NCI-H748 (cell line): Measurements from ENCODE around the gene EFTUD2.
"Not testable (repeated sequence)": the region's sequence is repeated elsewhere in the genome, so short reads cannot be mapped to it uniquely, and the experiment has no call there.

Experiments
- DNase-seq: peaks from one replicate; lab custom pipeline; 2025; ENCODE audit not compliant: unreplicated experiment; lab: John Stamatoyannopoulos, UW

The EFTUD2 gene

DNA sequence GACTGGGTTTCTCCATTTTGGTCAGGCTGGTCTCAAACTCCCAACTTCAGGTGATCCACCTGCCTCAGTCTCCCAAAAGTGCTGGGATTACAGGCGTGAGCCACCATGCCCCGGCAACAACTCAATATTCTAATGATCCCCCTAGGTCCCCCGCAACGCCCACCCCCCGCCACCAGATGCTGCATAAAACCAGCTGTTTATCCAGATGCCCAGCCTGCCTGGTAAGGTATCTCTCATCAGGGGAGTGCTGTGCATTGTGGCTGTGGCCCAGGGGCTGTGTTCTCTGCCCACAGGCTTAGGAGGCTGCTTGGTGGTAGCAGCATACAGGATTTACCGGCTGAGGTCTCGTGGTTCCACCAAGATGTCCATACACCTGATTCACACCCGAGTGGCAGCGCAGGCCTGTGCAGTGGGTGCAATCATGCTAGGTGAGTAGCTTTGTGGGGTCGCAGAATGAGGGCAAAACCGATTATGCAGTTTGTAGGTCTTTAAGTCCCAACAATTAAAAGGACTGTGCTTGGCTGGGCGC lies 50.2 kb downstream of the EFTUD2 start:
- DNase-seq, result no peak

DNA sequence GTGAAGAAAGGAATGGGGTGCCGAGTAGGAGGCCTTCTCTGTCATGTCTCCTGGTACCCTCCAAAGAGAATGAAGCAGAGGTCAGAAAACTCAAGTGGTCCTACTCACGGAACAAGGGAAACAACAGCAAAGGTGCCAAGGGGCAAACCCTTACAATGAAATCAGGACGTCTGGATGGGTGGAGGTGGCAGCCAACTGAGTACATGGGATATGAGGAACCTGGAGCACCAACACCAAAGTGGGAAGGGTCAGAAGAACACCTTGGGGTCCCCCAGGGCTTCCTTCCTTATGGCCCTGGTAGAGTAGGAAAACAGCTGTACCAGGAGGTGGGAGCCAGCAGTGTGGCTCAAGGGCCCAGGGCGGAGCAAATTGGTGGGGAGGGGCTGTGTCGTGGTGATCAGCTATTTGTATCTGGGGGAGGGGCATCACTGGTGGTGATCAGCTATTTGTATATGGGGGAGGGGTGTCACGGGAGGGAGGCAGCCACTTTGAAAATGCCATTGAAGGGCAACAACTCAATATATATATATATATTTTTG lies 50.9 kb downstream of the EFTUD2 start:
- DNase-seq, result no peak

DNA sequence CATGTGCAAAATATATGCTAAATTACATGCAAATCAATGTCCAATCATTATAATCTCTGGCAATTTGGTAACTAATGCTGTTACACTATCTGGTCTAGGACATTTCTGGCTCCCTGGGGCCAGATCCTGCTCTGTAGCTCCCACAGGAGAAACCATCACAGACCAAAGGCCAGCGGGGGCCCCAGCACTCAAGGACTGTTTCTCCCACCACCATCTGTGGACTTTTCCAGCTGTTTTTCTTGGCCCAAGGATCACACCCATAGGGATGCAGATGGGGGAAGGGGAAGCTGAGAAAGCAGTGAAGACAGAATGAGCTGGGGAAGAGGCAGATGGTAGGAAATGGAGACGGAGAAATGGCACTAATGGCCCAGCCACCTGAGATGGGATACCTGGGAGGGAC lies 51.7 kb downstream of the EFTUD2 start, which contains the start of gene HIGD1B:
Gene HIGD1B, plus strand, starts transcription at position 298 of the 400 bp plus-strand sequence. CDS start 270 bp downstream, outside the sequence.
- no peak for DNase-seq

DNA sequence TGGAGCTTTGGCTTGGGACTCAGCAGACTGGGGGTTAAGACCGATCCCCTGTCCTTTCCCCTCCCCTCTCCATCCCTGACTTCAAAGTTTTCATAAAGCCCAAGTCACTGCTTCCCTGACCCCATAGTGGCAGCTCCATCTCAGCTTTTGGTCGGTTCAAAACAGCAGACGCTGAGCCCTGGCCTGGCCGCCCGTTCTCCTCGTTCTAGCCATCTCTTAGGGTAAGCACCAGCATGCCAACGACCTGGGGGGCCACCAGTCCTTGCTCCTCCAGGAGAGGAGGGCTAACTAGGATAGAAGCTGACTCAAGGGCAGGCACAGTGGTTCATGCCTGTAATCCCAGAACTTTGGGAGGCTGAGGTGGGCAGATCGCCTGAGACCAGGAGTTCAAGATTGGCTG lies 53.0 kb downstream of the EFTUD2 start:
- DNase-seq, result no peak

DNA sequence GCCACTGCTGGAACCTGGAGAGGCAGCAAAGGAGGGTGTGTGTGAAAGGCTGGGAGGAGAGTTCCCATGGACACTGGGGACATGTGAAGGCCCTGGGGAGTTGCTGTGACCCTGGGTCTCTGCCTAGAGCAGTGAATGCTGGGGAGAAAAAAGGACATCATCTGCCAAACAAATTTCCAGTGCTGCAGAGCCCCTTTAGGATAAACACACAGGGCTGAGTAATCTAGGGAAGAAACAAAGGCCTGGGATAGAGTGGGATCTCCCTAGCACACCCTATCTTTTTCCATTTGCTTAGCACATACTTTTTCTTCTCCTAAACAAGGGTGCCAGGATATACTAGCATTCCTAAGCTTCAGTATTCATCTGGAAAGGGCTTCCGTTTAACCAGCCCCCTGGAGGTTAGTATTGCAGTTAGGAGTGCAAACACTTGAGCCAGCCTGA lies 54.8 kb downstream of the EFTUD2 start:
- no peak for DNase-seq

GRCh38 chr17:44842748-44843147 lies 56.5 kb downstream of the EFTUD2 start:
- DNase-seq, result no peak

DNA sequence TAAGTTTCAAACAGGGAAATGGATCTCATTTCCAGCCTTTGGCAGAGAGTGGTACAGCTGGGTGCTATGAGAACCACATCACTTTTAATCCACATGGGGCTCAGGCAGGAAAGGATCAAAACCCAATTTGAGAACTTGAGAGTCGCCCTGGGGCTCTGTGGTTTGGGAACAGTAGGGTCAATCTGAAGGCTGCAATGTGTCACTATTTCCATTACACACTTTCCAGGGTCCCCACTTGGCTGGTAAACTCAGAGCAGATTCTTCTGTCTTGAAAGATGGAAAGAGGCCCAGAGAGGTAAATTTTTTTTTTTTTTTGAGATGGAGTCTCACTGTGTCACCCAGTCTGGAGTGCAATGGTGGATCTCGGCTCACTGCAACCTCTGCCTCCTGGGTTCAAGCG lies 58.3 kb downstream of the EFTUD2 start:
- DNase-seq, result no peak

DNA sequence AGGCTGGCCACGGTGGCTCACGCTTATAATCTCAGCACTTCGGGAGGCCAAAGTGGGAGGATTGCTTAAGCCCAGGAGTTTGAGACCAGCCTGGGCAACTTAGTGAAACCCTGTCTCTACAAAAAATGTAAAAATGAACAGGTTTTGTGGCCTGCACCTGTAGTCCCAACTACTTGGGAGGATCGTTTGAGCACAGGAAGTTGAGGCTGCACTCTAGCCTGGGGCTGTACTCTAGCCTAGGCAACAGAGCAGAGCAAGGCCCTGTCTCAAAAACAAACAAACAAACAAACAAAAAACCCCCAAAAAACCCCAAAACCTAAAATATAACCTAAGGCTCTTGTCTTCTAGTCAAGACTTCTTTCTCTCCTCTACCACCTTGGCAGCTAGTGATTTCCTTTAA lies 59.0 kb downstream of the EFTUD2 start:
- DNase-seq, result no peak

- DNase-seq, result no peak
These were observed 62.0 kb downstream of the EFTUD2 start for GRCh38 chr17:44837196-44837595.

- DNase-seq, result no peak
These were observed 66.4 kb downstream of the EFTUD2 start for GRCh38 chr17:44832805-44833204.

- DNase-seq, result no peak
These were observed 67.9 kb downstream of the EFTUD2 start for GRCh38 chr17:44831371-44831770.

DNA sequence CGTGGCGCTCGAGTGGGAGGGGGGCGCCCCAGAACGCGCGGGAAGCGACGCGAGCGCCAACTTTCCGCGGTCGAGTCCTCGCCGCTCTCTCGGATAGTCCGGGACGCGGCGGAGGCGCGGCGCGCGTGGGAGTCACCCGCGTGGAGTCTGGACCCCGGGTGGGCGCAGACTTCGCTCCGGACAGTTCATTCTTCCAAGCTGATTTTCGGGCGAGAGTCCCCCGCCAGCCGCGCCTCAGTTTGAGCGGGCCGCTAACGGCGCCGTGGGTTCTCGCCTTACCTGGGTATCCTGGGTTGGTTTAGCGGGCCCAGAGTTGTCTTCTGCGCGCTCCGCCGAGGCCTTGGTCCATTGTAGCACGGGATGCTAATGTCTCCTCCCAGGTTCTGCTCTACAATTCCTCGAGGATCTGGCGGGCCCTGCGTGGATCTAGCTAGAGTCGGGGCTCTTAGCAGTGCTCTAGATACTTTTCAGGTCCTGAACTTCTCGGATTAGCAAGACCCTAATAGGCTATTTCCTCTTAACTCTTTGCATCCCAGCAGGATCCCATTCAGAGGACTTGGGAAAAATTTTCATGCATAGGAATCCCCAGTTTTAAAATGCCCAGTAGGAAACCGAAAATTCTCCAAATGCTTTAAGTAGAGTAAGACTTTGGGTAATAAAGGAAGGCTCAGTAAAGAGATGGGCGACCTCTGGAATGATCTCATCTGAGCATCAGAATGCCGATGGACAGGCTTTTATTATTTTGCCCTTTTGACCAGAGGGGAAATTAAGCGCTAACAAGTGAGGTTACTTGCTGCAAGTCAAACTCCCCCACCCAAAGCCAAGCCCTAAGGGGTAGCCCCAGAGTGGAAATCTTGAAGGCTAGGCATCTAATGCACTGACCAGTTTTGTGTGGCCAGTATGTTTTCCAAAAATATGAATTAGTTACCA lies 68.6 kb downstream of the EFTUD2 start:
- peak; percentile 39 for DNase-seq

GRCh38 chr17:44829523-44830358 lies 69.5 kb downstream of the EFTUD2 start, which contains the start of gene GJC1:
TSS of gene GJC1 (minus strand) at chr17:44830287. CDS start at chr17:44805817, 24,470 bp downstream.
- DNase-seq, result peak; percentile 57

DNA sequence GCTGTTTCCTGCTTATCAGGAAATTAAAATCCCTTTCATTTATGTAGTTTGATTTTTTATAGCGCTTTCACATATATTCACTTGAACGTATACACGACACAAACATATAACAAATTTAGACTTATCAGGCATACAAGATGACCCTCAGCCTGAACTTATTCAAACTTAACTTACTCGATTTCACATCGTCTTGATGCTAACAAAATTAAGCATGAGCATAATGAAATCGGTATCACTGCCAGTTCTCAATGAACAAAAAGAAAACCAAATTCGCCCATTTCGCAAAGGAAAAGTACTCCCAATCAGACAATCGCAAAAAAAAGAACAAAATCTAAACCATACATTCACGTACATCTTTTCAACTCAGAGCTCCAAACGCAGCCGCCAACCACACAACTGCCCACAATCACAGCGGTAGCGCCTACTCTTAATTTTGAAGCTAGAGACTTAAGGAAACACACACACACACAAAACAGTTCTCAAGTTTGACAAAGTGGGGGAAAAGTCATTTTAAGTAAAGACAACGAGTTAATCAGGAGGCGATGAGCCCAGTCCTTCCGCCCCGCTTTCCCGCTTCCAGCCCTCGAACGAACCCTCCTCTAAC lies 70.2 kb downstream of the EFTUD2 start:
- DNase-seq, result no peak

- no peak for DNase-seq
These were observed 71.4 kb downstream of the EFTUD2 start for GRCh38 chr17:44827863-44828262.

DNA sequence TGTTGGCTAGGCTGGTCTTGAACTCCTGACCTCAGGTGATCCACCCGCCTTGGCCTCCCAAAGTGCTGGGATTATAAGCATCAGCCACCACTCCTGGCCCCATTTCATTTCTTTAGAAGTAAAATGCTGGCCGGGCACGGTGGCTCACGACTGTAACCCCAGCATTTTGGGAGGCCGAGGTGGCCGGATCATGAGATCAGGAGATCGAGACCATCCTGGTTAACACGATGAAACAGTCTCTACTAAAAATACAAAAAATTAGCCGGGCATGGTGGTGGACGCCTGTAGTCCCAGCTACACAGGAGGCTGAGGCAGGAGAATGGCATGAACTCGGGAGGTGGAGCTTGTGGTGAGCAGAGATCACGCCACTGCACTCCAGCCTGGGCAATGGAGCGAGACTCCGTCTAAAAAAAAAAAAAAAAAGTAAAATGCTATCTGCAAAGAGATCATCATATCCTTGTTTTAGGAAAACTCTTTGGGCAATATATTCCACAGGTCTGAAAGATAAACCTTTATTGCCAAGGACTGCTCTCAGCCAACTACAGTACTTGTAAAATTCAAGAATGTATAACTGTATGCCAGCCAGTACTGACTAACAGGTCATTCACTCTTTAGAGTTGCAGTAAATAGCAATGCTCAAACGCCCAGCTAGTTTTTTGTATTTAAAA lies 73.0 kb downstream of the EFTUD2 start:
- DNase-seq, result no peak

GRCh38 chr17:44825236-44825635 lies 74.0 kb downstream of the EFTUD2 start:
- DNase-seq, result not testable (repeated sequence)

DNA sequence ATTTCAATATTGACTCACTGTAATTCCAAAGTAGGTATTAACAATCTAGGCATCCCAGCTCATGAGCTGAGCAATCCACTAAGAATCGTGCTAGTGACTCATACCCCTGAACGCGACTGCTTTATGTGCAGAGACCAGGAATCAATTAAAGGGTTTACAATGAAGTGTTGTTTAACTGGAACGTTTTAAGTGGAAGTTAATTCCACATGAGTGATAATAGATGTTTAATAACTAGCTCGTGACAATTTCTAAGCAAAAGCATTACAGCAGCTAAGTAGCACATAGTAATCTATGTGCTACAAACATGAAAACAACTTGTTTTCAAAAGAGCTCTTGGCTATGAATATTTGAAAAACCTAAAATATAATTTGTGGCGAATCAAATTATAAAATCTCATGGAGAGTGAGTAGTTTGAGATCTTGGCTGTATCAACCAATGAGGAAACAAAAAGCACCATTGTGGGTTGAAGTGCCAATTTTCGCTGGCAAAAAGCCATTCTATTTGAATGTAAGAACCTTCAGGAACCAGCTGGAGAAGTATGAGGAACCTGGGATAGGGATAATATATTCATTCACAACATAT lies 78.5 kb downstream of the EFTUD2 start:
- DNase-seq, result peak; percentile 95

- not testable (repeated sequence) for DNase-seq
These were observed 80.7 kb downstream of the EFTUD2 start for GRCh38 chr17:44818508-44818907.

DNA sequence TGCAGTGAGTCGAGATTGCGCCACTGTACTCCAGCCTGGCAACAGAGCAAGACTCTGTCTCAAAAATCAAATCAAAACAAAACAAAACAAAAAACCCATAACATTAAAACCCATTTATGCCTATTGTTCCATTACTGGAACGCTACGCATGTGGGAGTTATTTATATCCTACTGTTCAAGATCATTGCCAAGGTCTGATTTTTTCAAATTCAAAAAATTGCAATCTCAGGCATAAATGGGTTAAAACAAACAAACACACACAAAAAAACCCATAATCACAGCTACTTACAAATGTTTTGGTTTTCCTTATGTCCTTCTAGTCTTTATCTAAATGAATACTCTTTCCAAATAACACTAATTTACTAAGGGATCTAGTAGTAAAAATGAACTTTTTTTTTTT lies 87.0 kb downstream of the EFTUD2 start:
- DNase-seq, result no peak
